Left renal pelvis (tissue), 4 donors: ENCODE data around the gene CDH23. TPM values are rescaled to one million over a fixed set of nuclear protein-coding genes. Genes with fewer than 3 reads are reported as not detected.
A peak's percentile ranks its signal among the peaks of the same experiment; 100 is the strongest.

ENCODE experiments used
- DNase-seq, 4 donors: peaks; one replicate each; pipeline ENCODE4 v3.0.0-alpha.2; 2013; ENCODE audit warnings: low read depth in 4 of 4, low spot score in 3 of 4
- polyA plus RNA-seq, 4 donors: library from polyadenylated mRNA; unstranded; fragments of 120-200 nt; gene quantifications; one replicate each; pipeline ENCODE4 v1.2.1, GENCODE V29; 2013; ENCODE audit not compliant: insufficient read length in 4 of 4

CDH23 gene
- polyA plus RNA-seq, 4 donors = 1.5 to 28.3 (median 2.7) TPM

DNA sequence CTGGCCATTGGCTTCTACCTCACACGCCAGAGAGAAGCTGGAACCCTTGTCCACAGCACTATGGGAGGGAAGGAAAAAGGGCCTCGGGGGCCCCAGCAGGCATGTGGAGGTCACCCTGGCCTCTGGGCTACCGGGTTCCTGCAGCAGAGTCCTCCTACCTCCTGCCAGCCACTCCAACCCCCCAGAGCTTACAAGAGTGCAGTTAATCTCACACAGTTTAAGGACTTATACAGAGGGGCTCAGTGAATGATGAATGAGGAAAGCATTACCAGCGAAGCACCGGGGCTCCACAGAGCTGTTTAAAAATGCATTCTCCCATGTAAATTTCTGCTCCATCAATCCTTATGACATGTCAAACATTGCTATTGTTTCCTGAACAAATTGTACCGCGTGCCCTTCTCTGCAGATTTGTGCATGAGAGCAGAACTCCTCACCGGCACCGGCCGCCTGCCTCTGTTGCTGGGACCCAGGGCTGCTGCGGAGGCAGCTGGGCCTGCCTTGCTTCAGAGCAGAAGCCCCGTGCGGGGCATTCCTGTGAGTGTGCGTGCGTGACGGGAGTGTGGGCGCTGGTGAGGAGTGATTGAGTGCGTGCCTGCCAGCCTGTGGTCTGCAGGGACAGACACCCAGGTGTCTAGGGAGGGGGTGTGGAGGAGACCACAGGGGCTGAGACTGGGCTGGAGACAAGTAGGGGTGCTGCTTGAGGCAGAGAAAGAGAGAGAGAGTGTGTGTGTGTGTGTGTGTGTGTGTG is 270.1 kb downstream of the CDH23 start:
- peak in 2 of 4 donors; percentile 21 to 60 for DNase-seq

DNA sequence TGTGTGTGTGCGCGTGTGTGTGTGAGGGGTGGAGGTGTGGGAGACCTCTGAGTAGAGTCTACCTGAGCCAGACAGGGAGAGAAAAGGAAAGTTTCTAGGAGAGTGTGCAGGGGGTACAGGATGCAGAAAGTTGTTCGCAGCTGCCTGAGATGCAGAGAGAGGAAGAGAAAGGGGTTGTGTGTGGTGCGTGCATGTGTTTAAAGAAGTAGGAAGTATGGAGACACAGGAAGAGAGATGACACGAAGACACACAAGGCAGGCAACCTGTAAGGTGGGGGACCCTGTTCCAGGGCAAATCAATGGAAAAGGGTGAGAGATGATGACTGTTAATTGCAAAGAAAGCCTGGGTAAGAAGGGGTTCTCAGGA is 270.6 kb downstream of the CDH23 start:
- DNase-seq = no peak

DNA sequence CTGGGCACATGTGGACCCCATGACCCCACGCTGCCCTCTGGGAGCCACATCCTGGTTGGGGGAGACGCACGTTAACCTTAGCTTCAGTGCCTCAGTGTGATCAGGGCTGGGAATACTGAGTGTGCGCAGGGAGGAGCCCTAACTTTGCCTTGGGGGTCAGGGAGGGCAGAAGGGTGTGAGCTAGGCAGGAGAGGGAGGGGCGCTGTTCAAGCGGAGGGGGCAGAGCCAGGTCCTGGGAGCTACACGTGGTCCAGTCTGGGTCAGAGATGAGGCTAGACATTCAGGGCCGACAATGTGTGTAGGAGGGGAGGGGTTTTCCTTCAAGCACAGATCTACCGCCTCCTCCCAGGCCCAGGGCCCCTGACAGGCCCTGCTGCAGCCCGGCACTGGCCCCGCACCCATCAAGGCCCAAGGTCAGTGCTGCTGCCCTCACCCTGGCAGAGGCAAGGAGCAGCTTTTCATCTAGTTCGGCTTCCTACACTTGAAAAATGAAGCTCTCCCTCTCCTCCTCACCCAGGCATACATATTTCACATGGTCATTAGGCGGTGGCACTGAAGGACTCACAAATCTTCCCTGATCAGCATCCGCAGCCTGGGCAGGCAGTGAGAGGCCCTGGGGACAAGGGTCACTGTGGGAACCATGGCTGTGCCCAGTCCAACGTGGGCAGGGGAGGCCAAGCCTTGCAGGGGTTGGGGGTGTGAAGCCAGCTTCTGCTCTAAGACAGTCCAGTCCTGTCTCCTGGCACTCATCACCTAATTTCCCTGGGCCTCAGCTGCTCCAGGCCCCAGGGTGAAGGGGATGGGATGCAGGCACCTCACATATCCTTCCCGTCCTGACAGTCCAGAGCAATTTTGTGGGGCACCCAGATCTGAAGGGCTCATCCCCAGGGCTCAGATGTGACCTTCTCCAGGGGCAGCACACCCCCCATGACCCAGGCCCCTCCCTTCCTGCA is 275.6 kb downstream of the CDH23 start:
- no peak for DNase-seq

DNA sequence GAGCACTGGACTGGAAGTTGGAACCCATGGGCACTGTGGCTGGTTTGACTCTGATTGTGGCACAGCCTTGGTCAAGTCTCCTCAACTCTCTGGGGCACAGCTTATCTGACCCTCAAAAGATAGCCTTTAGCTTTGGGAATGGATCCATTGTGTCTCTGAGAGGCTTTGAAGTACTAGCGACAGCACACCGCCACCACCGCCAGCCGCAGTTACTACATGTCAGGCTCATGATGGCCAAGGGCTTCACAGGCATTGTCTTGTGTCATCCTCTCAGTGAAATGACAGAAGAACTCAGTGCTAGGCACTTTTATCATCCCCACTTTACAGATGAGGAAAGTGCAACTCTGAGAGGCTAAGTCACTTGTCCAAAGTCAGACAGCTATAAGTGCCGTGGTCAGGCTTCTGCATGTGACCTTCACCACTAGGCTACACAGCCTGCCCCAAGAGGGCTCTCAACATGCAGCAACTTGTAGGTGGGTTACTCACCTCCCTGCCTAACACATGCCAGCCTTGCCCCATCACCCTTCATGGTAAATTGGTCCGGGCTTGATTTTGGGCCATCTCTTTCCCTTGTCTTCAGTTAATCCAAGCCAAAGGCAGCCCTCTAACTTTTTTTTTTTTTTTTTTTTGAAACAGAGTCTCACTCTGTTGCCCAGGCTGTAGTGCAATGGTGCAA is 278.7 kb downstream of the CDH23 start:
- DNase-seq = no peak

DNA sequence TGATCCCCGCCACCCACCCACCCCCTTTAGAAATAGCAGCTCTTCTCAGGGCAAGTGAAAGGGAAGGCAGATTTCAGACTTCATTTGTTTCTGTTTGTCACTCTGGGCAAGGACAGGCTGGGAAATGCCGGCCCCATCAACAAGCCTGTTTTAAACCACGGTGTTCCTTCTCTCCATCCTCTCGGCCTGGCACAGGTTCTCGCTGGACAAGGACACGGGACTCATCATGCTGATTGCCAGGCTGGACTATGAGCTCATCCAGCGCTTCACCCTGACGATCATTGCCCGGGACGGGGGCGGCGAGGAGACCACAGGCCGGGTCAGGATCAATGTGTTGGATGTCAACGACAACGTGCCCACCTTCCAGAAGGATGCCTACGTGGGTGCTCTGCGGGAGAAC is 280.5 kb downstream of the CDH23 start:
- no peak for DNase-seq

DNA sequence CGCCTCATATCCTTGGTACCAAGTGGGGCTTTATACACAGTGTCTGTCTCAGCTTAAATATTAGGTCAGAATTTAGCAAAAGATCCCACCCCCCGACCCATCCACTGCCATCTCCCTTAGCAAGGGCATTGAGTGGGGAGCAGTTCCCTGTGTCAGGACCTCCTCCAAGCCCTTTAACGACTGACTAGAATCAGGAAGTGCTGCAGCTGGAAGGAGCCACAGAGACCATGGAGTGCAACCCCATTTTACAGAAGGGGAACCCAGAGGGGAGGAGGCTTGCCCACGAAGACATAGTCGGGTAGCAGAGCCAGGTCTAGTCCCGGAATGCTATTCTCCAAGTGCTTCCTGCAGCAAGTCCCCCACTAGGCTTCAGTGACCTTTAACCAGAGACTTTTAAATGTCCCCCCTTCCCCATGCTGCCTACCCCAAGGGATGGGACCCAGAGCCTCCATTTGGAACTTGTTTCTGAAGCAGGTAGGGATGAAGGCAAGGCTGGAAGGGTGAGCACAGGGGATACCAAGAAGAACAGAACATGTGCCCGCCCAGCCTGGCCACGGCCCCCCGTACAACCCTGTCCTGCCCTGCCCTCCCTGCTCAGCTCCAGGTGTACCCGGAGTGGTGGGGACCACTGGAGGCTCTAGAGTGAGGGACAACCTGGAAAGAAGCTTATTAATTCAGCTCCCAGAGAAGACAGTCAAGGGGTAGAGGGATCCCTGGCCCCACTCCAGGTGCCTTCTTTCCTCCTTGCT is 281.5 kb downstream of the CDH23 start:
- no peak for DNase-seq

DNA sequence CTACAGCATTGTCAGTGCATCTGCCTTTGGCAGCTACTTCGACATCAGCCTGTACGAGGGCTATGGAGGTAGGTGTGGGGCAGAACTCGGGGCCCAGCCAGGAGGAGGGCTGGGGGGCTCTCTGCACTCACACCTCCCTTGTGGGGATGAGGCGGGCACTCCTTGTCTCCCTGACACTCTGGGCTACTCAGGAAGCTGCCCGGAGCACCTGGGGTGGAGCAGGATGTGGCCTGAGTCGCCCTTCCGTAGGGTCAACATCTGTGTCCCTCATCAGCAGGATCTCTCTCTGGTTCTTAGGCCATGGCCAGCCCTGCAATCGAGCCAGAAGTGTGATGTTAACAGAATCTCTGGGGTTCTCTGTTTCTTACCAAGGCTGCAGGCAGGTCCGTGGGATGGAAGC is 282.7 kb downstream of the CDH23 start:
- DNase-seq = no peak

DNA sequence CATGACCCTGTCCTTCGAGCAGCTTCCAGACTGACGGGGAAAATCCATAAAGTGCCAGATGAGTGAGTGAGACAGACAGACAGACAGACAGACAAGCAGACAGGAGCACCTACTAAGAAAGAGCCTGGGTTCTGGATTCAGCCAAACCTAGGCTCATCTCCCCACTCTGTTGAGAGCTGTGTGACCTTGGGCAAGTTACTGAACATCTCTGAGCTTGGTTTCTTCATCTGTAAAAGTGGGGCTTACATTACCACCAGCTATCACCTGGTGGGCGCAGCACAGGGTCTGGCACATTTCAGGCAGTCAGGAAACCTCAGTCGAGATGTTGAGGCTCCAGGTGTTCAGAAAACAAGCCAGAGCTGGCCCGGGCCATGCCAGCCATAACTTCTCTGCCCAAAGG is 285.3 kb downstream of the CDH23 start:
- no peak for DNase-seq

DNA sequence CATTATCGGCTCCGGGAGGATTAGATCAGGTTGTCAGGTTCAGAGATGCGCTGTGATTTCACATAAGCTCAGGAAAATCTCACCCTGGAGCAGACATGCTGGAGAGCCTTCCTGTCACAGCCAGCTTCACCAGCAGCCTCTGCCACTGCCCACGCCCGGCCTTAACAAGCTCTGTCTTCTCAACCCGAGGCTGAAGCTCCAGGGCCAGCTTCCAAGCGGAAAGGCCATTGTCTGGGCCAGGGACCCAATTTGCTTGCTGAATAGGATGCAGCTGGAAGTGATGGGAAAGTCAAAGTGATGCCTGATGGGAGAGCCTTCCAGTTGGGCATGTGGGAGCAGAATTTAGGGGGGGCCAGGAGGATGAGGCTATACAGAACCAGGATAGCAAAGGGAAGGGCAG is 286.6 kb downstream of the CDH23 start:
- DNase-seq = no peak

DNA sequence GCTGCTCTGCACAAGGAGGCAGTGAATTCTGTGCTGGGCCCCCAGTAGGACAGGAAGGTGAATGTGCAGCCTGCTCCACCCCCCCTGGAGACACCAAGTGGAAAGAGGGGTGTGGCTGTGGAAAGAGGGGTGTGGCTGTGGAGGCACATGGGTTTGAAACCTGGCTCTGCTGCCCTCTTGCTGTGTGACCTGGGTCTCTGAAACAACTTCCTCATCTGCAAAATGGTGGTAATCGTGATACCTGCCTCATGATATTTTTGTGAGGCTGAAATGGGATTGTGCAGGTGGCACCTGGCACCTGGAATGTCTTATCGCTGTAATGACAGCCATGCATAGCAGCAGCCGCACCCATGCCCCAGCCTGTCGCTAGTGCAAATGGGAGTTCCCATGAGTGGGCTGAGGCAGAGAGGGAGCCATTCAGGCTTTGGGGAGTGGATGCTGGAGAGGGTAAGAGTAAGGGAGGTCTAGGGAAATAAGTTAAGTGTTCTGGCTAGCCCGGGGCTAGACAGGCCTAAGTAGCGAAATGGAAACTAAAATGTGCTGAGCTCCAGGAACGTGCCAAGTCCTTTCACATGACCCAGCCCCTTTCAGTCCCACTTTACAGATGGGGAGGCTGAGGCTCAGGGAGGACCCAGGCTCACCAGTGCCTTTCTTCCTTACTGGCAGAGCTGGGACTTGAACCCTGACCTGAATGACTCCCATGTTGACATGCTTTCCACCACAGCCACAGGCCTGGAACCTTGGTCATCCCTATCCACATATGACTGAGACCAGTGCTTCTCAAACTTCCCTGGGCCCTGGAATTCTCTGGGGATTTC is 287.8 kb downstream of the CDH23 start:
- DNase-seq = no peak

DNA sequence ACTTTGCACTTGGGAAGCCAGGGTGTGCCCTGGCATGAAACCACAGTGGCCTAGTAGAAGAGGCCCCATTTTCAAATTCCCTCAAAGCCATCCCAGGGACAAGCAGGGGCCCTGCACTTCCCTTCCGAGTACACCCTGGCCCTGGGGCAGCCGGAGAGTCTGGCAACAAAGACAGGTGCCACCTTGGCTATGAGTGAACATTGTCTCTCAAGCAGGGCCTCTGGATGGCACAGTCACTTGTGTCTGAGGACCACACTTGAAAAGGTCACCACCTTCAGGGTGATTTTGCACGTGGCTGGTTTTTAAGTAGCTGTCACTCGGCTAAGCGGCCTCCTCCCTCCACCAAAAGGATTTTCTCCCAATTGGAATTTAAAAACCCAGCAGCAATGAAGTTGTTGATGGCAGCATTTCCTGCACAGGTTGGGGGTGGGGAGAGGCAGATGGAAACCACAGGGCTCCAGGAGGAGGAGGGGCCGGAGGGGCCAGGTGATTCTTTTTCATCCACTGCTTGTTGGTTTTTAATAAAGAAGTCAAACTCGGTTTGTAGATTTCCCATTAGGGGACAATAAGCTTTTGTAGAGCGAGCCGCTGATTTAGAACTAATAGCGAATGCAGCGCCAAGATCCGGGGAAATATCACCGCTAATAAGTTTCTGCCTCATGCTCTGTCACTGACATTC is 289.0 kb downstream of the CDH23 start:
- DNase-seq = no peak

DNA sequence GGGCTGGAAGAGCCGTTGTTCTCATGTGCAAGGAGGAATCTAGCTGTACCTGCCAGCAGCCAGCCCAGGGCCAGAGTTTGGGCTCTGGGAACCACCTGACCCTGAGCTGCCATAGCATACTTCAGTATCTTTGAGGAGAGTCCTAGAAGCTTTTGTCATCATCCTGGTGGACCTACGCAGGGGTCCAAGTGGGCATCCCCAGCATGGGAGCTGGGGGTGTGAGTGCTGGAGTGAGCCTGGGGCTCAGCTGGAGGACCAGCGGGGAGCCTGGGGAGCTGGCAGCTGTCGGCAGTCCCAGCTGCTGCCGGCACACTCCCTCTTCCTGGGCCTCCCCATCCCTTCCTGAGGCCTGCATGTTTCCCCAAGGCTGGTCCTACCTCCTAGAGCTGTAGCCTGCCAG is 290.4 kb downstream of the CDH23 start:
- no peak for DNase-seq

DNA sequence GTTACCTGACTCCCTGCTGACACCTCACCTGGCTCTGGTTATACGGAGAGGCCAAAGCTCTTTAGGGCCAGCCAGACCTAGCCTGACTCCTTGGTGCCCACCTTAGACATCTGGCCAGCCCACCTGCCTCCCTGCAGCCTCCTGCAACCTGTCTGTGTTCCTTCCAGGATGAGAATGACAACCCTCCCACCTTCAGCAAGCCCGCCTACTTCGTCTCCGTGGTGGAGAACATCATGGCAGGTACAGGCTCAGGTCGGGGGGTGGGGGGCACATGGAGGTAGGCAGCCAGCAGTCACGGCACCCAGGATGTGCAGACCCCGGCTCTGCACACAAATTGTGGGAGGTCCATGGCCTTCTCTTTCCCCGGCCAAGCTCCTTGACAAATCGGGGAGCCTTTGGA is 290.8 kb downstream of the CDH23 start:
- DNase-seq = no peak

DNA sequence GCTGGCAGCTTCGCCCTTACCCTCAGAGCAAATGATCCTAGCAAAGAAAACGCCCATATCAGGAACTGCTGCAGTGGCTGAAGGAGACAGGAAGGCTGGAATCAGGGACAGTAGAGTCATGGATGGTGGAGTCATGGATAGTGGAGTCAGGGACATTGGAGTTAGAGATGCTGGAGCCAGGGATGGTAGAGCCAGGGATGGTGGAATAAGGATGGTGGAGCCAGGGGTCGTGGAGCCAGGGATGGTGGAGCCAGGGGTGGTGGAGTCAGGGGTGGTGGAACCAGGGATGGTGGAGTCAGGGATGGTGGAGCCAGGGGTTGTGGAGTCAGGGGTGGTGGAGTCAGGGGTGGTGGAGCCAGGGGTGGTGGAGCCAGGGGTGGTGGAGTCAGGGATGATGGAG is 291.5 kb downstream of the CDH23 start:
- no peak for DNase-seq

DNA sequence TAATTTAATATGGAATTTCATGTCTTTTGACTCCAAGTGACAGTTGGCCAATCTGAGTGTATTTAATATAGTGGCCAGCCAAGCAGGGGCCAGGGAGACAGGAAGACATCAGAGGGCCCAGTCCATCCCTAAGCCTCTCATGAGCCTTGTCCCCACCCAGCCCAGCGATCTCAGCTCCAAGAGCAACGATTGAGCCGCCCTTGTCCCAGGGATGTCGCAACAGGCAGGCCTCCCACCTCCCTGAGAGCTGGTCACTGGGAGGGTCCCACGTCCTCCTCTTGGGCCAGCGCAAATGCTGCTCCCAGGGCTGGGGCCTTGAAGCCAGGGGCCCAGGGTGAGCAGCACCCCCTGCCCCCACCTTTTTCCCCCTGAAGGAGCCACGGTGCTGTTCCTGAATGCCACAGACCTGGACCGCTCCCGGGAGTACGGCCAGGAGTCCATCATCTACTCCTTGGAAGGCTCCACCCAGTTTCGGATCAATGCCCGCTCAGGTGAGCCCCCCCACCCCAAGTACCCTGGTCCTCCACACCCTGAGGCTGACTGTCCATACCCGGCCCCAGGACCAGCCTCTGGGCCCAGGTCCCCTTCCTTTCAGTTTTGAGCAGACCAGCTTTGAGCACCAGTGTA is 293.5 kb downstream of the CDH23 start:
- no peak for DNase-seq

DNA sequence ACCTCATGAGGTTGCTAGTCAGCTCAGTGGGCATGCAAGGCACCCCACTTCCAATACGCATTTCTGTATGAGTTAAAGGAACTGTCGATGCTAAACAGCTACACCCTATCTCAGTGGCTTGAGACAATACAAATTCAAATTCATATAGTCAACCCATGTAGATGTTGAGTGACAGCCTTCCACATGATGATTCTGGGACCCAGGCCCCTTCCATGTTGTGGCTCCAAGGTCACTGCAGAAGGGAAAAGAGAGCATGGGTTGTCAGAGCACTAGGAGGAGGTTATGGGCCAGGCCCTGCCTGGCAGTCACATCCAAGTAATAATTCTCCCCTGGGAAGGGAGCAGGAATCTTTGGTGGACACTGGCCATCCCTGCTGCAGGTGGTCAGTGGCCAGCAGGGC is 294.7 kb downstream of the CDH23 start:
- no peak for DNase-seq

DNA sequence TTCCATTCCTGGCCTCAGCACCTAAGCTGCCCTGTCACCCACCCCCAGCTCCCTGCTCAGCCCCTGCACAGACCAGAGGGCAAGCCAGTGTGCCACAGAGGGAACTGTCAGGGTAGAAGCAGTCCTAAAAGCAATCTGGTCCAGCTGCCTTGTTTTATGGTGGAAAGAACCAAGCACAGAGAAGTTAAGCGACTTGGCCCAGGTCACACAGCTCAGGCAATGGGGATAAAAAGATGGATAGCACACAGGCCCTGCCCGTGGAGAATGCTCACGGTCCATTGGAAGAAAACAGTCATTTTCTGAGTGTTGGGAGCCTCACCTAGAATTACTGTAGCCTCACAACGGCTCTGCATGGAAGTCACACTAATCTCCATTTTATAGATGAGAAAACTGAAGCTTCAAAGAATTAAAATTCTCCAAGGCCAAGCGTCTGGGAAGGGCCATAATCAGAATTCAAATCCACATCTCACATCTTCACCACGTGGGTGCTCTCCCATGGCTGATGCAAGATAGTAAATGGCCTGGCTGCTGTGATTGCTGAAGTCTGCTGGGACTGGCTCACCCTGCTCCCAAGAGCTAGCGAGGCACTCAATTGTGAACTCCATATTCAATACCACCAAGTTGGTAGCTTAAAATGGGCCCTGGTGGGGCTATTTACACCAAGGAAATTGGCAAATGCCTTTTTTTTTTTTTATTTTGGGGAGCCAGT is 296.0 kb downstream of the CDH23 start:
- DNase-seq = no peak

DNA sequence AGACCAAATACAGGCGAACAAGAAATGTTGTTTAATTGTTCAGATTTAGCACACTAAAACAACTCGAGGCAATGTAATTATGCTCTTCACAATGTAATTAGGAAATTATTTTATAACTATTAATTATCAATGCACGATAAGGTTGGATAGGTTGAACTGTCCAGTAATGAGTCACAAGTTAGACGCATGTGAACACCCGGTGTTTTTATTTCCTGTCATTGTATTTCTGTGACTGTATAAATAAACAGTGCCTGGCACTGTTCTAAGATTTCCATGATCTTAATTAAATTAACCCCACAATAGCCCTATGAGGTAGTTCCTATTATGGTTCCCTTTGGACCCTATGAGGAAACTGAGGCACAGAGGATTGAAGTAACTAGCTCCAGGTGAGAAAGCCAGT is 296.7 kb downstream of the CDH23 start:
- no peak for DNase-seq
